ENCODE measurements around the gene GLDN.

Gene GLDN

DNA sequence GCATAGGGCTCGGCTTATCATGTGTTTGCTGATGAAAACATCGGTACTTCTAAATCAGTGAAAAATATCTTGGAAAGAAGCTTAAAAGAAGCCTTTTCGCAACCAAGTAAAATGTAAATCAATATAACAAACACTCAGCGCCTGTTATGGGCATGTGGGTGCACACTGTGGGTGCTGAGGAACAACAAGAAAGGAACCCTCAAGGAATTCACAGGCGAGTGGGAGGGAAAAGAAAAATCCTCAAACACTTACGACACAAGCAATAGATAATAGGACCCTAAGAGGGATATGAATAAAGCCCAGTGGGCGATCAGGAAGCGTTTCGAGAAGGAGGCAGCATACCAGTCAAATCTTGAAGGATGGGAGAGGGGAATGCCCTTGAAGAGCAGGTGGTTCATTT is 21.9 kb downstream of the GLDN start:
- no peak for DNase-seq

DNA sequence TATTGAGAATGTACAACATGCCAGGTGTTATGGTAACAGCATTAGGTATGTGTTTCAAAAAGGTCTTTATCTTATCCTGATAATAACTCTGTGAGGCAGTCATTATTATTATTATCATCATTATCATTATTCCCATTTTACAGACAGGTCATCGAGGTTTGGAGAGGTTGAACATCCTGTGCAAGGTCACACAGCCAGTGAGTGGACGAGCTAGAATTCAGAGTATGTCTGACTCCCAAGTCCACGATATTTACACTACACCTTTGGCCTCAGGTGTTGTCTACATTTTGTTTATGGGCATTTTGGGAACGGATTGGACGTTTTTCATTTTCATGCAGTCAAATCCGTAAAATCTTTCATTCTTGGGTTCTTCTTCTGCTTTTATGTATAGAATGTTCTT is 24.0 kb downstream of the GLDN start:
- DNase-seq = no peak

DNA sequence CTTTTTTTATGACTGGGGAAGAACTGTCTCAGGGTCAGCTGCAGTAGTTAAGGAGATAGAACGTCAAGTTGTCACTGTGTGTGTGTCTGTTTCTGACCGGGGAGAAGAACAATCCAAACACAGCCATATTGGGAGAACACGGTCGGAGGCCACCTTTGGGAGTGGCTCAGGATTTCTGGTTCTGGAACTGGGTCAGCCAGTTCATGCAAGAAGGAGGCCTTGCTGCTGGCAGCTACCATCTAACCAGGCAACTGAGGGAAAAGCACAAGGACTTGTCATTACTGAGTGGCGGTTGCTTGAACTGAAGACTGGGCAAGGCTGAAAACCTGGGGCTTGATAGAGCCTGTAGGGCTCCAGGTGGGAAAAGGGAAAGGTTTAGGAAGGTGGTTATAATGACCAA is 24.6 kb downstream of the GLDN start:
- DNase-seq = no peak

DNA sequence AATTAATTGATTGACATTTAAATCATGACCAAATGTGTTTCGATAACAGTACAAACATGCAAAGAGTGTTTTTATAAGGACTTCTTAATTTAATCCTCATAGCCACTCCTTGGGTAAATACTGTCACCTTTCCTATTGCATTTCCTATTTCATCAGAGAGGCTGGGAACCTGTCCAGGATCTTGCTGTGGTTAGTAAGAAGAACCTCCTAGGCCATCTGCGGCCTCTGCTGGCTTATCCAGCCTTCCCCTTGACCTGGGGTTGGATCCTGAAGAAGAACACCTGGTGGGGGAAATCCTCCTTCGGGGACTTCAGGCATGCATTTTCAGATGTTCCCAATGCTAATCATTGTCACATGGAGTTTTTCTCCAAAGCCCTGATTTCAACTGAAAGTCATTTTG is 25.5 kb downstream of the GLDN start:
- DNase-seq = no peak

DNA sequence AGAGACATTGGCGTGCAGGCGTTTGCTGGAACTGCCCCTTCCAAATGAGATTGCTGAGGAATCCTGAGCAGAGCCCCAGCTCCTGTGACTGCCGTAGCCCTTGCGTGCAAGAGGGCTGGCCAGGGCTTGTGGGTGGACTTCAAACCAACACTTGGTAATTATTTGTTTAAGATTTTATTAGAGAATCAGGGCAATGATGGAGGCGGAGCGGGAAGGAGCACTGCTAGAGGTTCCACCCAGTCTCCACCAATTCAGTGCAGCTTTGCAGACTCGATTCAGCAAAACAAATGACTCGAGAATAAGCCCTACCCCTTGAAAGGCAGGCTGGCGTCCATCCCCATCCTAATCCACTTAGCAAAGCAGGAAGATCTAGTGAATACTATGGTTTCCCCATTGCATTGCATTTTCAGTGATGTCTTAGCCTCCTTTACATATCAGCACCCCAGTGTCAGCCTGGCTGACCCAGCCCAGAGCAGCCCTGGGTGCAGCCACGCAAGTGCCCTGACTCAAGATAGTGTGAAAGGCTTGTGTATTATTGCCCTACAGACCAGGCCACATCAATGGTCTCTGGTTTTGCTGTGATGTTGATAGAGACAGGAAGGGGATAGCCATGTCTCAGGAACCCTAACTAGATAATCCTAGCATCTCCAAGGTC is 26.0 kb downstream of the GLDN start:
- no peak for DNase-seq

DNA sequence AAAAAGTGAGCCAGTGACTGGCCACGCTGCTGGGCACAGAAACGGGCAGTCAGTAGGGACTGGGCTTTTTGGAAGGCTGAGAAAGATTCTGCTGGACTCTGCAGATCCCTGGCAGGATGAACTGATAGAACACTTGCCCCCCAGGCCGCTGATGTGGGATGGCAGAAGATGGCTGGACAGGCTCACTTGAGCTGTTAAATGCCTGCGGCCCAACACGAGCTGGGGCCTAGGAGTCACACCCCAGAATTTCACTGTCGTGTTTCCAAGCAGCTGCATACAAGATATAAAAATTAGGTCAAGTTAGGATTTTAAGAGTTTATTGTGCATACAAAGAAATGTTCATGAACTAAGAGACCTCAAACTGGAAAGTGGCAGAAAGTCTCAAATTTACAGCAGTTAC is 26.9 kb downstream of the GLDN start:
- no peak for DNase-seq

DNA sequence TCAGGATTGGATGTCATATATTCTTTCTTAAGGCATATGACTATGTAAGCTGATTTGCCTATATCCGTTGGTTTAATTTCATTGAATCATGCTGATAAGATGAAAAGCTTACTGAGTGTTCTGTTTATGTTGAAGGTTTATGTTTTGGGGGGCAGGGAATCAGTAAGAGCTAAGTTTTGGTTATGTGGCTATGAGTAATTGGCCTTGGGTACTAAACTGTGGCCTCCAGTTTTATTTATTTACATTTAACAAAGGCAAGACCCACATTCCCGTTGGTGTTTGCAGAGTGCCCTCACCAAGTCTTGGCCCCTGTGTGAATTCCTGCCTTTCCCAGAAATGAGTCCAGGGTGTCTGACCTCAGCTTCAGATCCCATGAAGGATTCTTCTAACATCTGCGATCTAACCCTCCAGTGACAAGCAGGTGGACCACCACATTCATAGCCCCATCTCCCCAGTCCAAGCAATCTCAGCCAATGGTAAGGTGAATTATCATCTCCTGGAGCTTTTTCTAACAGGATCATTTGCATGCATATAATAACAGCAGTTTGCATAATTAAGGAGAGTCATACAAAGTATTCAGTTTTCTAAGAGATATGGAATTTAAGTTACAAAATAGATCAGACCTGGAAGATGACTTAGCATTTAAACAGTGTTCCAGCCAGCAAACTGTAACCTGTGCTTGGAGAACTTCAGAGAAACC is 27.4 kb downstream of the GLDN start:
- DNase-seq = no peak

DNA sequence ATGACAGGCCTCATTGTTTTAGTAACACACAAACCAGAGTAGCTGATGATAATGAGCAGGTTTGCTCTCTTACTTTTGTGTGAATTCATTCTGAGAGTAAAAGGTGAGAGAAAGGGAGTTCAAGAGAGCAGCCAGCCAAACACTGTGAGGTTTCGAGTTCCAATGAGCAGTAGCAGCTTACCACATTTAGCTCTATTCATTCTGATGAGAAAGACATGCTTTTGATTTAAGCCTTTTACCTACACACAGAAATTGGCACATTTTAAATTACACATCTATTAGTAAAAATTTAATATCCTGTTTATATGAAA is 28.0 kb downstream of the GLDN start:
- no peak for DNase-seq

DNA sequence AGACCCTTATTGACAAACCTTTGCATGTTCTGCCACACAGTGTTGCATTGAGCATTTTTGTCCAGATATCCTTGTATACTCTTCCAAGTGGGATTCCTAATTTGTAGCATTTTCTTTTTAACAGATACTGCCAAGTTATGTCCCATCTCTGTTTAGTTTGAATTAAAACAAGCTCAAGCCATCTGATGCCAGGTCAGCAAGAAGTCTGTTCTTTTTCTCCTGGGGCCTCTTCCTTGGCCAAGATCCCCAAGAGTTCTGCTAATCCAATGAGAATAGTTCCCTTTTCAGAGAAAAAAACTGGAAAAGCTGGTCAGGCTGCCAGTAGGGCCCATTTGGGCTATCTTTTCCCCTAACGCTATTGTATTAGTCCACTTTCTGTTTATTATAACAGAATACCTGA is 29.8 kb downstream of the GLDN start:
- DNase-seq = no peak

DNA sequence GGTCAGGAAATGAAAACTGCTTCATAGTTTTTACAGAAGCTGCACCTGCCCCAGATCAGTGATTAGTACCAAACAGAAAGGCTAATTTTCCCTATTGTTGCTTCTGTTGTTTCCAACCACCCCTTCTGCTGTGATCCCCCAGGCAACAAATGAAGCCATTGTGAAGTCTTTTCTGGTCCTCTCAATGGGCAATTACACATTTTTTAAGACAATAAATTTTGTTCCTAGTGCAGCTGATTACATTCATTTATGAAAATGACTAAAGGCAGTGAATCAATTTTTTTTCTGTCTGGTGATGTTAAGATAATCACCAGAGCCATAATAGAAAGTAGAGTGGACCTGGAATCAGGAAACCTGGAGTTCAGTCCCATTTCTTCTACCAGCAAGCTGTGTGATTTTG is 32.7 kb downstream of the GLDN start:
- DNase-seq = no peak

DNA sequence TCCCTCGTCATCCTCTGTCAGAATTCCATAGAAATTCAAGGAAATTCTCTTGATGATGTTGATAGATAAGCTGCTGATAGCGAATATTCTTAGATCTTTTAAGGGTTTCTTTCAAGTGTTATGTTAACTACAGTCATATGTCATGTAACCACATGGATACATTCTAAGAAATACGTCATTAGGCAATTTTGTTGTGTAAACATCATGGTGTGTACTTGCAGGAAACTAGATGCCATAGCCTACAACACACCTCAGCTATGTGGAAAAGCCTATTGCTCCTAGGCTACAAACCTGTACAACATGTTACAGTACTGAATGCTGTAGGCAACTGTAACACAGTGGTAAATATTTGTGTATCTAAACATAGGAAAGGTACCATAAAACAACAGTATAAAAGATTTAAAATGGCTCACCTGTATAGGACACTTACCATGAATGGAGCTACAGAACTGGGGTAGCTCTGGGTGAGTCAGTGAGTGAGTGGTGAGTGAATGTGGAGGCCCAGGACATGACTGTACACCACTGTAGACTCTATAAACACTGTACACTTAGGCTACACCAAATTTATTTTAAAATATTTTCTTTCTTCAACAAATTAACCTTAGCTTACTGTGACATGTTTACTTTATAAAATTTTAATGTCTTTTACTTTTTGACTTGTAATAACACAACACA is 34.6 kb downstream of the GLDN start:
- no peak for DNase-seq

DNA sequence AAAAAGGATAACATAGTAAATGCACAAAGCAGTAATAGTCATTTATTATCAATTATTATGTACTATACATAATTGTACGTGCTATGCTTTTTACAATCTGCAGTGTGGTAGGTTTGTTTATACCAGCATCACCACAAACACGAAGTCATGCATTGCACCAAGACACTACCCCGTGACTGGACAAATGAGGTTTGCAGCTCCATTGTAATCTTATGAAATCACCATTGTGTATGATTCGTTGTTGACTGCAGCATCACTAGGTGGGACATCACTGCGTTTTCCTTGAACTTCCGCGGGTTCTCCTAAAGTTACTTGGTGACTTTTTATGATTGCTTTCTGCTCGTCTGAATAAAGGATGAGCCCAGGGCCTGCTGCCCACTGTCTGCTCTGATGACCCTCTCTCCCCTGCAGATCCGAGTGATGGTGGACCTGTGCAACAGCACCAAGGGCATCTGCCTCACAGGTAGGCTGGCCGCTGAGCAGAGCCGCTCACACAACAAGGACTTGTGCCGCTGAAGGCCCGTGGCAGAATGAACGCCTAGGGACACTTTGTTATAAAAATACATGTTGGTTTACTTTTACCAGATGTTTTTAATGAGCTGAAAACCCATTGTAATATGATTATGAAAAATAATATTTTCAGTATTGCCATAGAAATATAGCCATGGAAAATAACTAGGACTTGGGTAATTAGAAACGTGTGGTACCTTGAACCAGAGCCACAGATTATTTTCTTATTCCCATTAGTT is 35.8 kb downstream of the GLDN start:
- DNase-seq = no peak

DNA sequence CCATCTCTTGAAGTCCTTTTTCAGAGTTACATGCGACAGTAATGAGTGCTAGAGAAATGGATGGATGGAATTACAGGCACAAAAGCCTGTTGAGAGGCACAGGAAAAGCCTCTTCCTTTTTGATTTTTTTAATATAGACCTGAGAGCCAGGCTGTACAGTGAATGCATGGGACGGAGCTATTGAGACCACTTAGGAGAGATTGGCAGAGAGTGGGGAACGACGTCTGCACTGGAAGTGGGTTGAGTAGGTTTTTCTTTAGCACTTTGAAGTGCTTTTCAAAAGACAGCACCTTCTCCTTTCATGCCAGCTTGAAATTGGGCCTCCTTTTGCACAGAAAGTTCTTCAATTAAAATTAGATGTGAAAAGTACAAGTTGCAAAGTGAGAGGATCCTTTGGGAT is 37.0 kb downstream of the GLDN start:
- no peak for DNase-seq

DNA sequence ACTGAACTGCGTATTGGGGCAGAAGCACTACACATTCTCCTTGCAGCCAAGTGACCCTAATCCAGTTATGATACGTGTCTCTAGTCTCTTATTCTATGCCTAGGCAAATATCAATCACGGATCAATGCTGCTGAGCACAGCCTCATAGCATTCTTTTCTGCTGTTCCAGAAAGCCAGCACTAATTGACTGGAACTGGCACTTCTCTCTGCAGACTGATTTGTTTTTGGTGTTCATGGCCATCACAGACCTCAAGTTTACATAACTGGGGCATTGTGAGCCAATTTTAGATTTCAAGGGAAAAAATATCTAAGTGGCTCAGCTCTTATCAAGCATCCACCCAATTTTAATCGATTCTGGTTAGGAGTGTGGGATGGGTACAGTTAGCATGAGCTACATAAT is 37.9 kb downstream of the GLDN start:
- DNase-seq = no peak

DNA sequence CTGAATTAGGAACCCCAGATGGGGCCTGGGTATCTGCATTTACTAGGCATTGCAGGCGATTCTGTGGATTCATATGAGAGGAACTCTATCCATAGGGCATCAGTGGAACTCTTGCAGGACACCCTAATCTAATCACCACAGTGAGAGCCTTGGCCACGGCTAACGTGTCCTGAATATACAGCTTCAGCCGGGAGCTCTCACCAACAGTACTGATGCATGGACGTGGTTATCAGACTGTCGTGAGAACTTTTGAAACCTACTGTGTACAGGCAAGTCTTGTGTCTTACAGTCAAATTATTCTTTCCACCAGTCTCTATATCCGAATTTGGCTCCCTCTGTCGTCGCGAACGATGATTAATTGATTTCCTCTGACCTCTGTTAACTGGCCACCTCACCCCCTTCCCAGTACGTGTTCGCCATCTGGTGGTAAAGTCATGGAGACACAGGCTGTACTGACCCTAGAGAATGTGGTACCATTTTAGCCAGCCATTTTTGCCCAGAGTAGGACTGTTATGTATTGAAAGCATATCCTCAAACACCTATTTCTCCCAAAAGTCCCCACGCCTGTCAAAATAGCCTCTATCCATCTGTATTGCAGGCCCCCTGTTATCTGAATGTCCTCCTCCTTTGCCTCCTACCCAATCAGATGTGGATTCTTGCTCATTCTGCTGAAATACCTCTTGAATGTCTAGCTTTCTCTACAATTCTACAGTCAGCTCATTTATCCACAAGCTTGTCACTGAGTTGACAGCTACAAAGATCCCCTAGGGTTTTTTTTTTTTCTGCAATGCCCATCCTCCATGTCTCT is 39.7 kb downstream of the GLDN start:
- DNase-seq = peak; percentile 13 to 48

DNA sequence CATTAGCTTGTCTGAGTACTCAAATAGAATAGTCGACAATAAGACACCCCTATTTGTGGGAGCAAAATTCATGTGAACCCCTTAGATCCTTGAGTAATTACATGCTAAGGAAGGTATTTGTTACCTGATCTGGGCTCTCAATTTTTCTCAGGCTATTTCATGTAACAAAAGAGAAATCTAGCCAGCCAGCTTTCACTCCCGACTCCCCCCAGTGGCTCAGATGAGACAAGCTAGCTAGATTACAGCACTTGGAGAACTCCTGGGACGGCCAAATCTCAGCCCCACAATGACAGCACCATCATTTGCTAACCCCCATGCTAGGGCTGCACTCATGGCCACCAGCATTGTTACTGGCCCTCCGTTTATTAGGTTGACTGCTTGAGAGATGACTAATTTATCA is 41.3 kb downstream of the GLDN start:
- DNase-seq = no peak

DNA sequence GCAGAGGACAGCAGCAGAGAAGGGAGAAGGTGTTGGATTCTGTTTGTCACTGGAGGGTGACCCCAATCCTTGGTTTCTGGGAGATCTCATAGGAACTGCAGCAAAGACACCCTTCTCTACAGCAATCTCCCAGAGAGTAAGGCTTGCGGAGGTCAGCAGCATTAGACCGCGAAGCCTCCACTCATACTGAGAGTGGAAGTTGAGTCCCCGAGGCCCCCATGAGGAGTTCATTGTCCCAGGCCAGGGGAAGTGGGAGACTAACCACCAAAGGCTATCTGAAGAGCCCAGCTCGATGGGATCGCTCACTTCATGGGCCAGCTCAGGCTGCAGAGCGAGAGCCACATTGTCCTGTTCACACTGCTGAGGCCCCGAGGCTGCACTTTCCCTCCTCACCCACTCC is 44.6 kb downstream of the GLDN start:
- DNase-seq = no peak

DNA sequence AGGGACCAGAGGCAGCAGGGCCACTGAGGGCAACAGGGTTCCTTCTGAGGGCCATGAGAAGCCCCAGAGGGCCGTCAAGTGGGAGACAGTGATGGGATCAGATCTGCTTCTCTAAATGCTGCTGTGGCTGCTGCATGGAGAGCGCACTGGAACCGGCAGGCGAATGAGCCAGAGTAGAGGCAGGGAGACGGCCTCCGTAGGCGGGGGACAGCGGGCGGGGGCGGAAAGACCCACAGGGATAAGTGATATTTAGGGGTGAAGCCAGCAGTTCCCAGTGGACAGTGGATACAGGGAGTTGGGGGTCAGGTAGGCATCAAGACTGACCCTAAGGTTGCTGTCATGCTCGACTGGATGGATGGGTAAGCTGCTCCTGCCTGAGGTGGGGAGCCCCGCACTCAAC is 45.0 kb downstream of the GLDN start:
- no peak for DNase-seq

DNA sequence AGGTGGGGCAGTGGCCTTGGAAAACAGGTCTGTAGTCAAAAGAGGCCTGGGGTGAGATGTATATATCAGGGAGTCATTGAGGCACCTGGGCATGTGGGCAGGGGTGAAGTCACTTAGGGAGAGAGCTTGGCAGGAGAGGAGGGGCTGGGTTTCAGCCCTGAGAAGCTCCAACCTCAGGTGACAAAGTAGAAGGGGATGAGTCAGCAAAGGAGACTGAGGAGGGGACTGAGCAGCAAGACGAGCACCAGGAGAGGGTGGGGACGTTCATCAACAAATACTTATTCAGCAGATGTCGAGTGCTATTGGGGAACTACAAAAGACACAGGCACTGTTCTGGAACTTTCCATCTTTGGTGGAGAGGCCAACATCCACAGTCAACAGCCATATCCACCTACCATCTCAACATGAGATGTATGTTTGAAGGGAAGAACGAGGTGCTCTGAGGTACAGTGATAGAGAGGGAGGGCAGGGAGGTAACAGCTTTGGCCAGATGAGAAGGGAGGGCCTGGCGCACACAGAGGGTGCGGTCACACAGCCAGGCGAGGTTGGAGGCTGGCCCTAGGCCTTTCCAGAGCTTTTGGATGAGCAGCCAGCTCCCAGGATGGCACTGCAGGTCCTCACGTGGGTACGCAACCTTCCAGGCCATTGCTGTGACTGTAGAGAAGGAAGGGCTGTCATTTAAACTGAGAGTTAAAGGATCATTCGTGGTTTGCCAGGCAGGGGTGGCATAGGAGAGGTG is 45.7 kb downstream of the GLDN start:
- DNase-seq = no peak

DNA sequence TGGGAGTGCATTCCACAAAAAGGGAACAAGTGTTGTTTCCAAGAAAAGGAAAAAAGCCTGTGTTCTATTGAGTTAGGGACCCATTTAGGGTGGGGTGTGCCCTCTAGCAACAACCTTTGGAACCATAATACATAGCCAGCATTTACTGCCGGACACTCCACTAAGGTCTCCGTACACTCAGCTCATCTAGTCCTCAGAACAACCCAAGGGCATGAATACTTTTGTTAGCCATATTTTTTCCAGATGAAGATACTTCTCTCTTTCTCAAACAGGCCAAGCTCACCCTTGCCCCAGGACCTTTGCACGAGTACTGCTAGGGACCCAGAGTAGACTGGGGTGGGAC is 46.2 kb downstream of the GLDN start:
- DNase-seq = no peak

DNA sequence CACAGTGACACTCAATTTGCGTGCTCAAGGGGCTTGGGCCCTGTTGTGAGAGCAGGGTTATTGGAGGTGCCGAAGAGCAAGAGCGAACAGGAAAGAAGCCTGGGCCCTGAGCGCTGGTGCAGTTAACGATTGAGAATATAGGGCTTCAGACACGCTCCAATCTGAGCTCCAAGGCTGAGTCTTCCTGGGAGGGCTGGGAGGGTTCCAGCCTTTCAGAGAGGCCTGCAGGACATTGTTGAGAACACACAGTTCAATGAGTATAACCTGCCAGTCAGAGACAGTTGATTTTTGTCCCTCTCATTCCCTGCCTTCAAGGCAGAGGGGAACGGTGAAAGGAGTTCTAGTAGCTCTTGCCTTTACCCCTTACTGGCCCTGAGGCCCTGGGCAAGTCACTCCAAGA is 47.3 kb downstream of the GLDN start:
- DNase-seq = no peak

DNA sequence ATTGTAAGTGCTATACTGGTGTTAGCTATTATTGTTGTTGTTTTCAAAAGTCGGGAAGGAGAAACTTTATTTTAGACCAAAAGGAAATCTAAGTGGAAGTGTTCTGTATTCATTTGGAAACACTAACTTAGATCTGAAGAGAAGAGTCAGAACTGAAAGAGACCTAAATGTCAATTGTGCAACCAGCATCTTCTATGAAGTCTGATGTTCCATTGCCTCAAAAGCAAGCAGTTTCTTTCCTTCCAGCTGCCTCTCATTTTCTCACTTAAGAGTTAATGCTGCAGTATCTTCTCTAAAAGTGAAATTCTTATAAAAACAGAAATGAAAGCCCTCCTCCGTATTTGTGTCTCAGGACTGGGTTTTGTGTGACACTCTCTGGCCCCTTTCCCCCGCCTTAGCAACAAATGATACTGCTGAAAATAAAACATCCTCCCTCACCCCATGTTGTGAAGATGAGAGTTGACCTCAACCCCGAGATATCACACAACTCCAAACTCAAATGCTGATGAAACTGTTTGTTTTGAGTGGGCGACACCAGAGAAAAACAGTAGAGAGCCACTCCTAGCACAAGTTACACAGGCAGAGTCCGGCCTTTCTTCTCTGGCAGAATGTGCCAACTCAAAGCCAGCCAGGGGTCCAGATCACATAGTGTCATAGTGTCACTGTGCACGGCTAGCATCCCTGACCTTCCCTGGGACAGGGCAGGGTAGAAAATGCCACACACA is 48.9 kb downstream of the GLDN start:
- DNase-seq = no peak

Data from CD4-positive, alpha-beta T cell treated with Interleukin-1 beta for 1 hour (primary cell).